HepG2 (cell line): Measurements from ENCODE around the gene CERS3.

Experiments
- ARID5B ChIP-seq: IDR thresholded peaks from 2 replicates; pipeline ENCODE4 v1.4.0; 2020; ENCODE audit warnings: mild to moderate bottlenecking, missing genetic modification reagents
- CEBPB ChIP-seq: IDR thresholded peaks from 2 replicates; pipeline ENCODE4 v1.6.1; 2011; ENCODE audit warnings: low read depth, low read length, improper control_type of control experiment, borderline replicate concordance
- NBN ChIP-seq: fragments of 450-650 bp; conservative IDR thresholded peaks from 2 replicates; pipeline ENCODE4 v1.6.1; 2017
- SETDB1 ChIP-seq: sonication (generic); formaldehyde crosslinking; IDR thresholded peaks from 2 replicates; pipeline ENCODE4 v1.5.1; 2020; ENCODE audit warnings: missing genetic modification reagents, mild to moderate bottlenecking, borderline replicate concordance
- ZNF768 ChIP-seq: sonication (generic); formaldehyde crosslinking; IDR thresholded peaks from 2 replicates; pipeline ENCODE4 v1.4.0; 2020; ENCODE audit warnings: missing genetic modification reagents
- TF ChIP-seq, protein P1 (sequence below): sonication (generic); formaldehyde crosslinking; IDR thresholded peaks from 2 replicates; pipeline ENCODE4 v1.5.0; 2020; ENCODE audit warnings: mild to moderate bottlenecking, missing genetic modification reagents, moderate library complexity

GRCh38 chr15:100542290-100542689 lies 13.5 kb upstream of the CERS3 start:
- no peak for TF ChIP-seq ZNF768 (CRISPR knock-in tag)
- TF ChIP-seq SETDB1 (CRISPR knock-in tag), result no peak
- no peak for TF ChIP-seq CEBPB
- TF ChIP-seq NBN, result no peak
- TF ChIP-seq, protein P1, sequence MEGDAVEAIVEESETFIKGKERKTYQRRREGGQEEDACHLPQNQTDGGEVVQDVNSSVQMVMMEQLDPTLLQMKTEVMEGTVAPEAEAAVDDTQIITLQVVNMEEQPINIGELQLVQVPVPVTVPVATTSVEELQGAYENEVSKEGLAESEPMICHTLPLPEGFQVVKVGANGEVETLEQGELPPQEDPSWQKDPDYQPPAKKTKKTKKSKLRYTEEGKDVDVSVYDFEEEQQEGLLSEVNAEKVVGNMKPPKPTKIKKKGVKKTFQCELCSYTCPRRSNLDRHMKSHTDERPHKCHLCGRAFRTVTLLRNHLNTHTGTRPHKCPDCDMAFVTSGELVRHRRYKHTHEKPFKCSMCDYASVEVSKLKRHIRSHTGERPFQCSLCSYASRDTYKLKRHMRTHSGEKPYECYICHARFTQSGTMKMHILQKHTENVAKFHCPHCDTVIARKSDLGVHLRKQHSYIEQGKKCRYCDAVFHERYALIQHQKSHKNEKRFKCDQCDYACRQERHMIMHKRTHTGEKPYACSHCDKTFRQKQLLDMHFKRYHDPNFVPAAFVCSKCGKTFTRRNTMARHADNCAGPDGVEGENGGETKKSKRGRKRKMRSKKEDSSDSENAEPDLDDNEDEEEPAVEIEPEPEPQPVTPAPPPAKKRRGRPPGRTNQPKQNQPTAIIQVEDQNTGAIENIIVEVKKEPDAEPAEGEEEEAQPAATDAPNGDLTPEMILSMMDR (CRISPR knock-in tag), result no peak
- no peak for TF ChIP-seq ARID5B (CRISPR knock-in tag)
